Erythroblast (primary cell): ENCODE results near the gene IPO9.

Experiments used
- GATA1 ChIP-seq: IDR thresholded peaks from 2 replicates; pipeline ENCODE4 v1.6.1; 2011; ENCODE audit warnings: low read depth, mild to moderate bottlenecking, control low read depth, low read length, moderate library complexity
- POLR2A ChIP-seq: IDR thresholded peaks from 2 replicates; pipeline ENCODE4 v1.6.1; 2011; ENCODE audit warnings: mild to moderate bottlenecking, low read length

- TF ChIP-seq POLR2A (no peak), GATA1 (no peak)
Observed at GRCh38 chr1:201789245-201789644, 39.7 kb upstream of the IPO9 start.
